ENCODE measurements around the gene DNAJB4.
"Not testable (repeated sequence)": the region's sequence is repeated elsewhere in the genome, so short reads cannot be mapped to it uniquely, and the experiment has no call there.

The DNAJB4 gene

GRCh38 chr1:78054559-78054958 is 49.8 kb downstream of the DNAJB4 start:
- no peak for TF ChIP-seq CTCF (conservative IDR thresholded peaks at IDR 0.05)
- no peak overlapping the region for H3K27ac ChIP-seq

GRCh38 chr1:78054972-78055371 is 50.2 kb downstream of the DNAJB4 start:
- no peak for TF ChIP-seq CTCF (conservative IDR thresholded peaks at IDR 0.05)
- H3K27ac ChIP-seq = no peak overlapping the region

- TF ChIP-seq CTCF (conservative IDR thresholded peaks at IDR 0.05) = no peak
Observed at GRCh38 chr1:78055565-78056132, 50.9 kb downstream of the DNAJB4 start.

GRCh38 chr1:78058670-78059069 is 53.9 kb downstream of the DNAJB4 start:
- no peak overlapping the region for H3K27ac ChIP-seq
- TF ChIP-seq CTCF (conservative IDR thresholded peaks at IDR 0.05) = no peak

More at GRCh38 chr1:78055565-78056132, 50.9 kb downstream of the DNAJB4 start:
- H3K27ac ChIP-seq = no peak overlapping the region

- H3K27ac ChIP-seq = no peak overlapping the region
- no peak for TF ChIP-seq CTCF (conservative IDR thresholded peaks at IDR 0.05)
Observed at GRCh38 chr1:78060857-78061563, 56.3 kb downstream of the DNAJB4 start.

GRCh38 chr1:78061825-78062523 is 57.2 kb downstream of the DNAJB4 start:
- TF ChIP-seq CTCF (conservative IDR thresholded peaks at IDR 0.05) = no peak
- H3K27ac ChIP-seq = no peak overlapping the region

- not testable (repeated sequence) for H3K27ac ChIP-seq
Observed at GRCh38 chr1:78064886-78065285, 60.1 kb downstream of the DNAJB4 start.

All from VCaP (cell line).